Medulla oblongata (tissue), 1 donor: ENCODE results near the gene BBS9.
"Not testable (repeated sequence)": the region's sequence is repeated elsewhere in the genome, so short reads cannot be mapped to it uniquely, and the experiment has no call there.

Source experiments
- DNase-seq: peaks from one replicate; pipeline ENCODE4 v3.0.0-alpha.2; 2015; ENCODE audit errors: extremely low spot score

BBS9 gene

DNA sequence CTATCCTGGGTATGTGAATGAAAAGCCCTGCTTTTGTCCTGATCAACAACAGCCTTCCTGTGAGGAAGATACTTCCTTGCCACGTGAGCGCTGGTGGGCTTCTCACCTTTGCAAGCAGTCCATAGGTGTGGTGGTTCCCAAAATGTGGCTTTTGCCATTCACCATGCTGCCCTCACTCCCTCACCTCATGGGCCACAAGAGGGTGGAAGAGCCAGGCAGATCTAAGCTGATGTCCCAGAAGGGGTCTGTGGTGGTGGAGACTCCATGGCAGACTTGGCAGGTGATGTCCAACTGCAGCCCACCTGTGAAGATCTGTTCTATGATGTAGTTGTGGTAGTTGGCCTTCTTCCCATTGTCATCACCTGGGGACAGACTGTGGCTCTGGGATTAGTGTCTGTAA is 147.4 kb downstream of the BBS9 start:
- no peak for DNase-seq

- DNase-seq: no peak
Measured at GRCh38 chr7:33278095-33278494, 148.7 kb downstream of the BBS9 start.

- no peak for DNase-seq
Measured at GRCh38 chr7:33286501-33286900, 157.1 kb downstream of the BBS9 start.

- no peak for DNase-seq
Measured at GRCh38 chr7:33287738-33288137, 158.4 kb downstream of the BBS9 start.

DNA sequence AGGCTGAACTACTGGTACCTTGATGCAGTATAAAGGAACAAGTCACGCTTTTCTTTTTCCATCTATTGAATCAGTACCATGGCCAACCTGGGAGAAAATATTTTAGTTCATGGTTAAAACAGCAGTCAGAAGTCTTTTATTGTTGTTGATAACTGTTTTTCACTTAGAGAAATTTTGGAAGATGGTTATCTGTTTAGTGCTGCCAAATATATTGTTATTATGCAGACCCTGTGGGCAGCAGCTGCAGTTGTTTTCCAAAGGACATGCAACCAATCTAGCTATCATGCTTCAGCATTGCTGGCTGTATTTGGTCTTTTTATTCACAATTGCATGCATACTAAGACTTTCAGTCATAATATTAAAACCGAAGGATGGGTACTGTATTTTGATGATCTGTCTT is 169.5 kb downstream of the BBS9 start:
- no peak for DNase-seq

- no peak for DNase-seq
Measured at GRCh38 chr7:33299425-33299824, 170.1 kb downstream of the BBS9 start.

- DNase-seq: no peak
Measured at GRCh38 chr7:33300131-33300530, 170.8 kb downstream of the BBS9 start.

DNA sequence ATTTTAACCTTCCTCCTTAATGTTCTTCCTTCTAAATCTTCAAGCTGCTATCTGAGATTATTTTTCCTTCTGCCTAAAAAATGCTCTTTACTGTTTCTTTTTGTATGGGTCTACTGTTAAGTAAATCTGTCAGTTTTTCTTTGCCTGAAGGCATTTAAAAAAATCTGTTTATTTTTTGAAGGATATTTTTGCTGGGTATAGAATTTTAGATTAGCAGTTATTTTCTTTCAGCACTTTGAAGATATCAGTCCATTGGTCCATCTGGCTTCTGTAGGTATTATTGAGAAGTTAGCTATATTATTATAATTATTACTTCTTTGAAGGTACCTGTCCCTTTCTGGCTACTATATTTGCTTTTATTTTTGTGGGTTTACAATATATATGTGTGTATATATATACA is 171.4 kb downstream of the BBS9 start:
- DNase-seq: no peak

DNA sequence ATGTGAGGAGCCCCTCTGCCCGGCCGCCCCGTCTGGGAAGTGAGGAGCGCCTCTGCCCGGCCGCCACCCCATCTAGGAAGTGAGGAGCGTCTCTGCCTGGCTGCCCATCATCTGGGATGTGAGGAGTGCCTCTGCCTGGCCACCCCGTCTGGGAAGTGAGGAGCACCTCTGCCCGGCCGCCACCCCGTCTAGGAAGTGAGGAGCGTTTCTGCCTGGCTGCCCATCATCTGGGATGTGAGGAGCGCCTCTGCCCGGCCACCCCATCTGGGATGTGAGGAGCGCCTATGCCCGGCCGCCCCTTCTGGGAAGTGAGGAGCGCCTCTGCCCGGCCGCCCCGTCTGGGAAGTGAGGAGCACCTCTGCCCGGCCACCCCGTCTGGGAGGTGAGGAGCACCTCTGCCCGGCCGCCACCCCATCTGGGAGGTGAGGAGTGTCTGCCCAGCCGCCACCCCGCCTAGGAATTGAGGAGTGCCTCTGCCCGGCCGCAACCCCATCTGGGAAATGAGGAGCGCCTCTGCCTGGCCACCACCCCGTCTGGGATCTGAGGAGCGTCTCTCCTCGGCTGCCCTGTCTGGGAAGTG is 174.7 kb downstream of the BBS9 start:
- DNase-seq: not testable (repeated sequence)

GRCh38 chr7:33307205-33307604 is 177.8 kb downstream of the BBS9 start:
- DNase-seq: no peak

- no peak for DNase-seq
Measured at GRCh38 chr7:33310546-33310945, 181.2 kb downstream of the BBS9 start.

DNA sequence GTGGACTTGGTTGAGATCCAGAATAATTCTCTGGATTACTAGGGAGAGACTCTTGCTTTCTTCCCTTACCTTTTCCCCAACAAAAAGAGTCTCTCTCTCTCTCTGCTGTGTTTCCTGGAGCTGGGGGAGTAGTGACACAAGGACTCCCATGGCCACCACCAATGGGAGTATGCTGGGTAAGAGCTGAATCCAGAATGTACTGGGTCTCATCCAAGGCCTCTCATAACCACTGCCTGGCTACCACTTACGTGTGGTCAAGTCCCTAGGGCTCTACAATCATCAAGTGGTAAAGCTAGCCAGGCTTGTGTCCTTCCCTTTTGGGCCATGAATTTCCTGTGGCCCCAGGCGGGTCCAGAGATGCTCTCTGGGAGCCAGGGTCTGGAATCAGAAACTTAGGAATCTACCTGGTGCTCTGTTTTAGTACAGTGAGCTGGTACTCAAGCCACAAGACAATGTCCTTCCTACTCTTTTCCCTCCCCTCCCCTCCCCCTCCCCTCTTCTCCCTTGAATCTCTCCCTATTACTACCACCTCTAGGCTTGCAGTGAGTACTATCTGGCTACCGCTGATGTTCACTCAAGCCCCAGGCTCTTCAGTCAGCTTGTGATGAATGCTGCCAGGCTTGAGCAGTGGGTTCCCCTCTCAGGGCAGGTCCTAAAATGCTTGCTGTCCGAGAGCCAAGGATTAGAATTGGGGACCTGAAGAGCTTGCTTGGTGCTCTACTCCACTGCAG is 196.6 kb downstream of the BBS9 start:
- DNase-seq: no peak

DNA sequence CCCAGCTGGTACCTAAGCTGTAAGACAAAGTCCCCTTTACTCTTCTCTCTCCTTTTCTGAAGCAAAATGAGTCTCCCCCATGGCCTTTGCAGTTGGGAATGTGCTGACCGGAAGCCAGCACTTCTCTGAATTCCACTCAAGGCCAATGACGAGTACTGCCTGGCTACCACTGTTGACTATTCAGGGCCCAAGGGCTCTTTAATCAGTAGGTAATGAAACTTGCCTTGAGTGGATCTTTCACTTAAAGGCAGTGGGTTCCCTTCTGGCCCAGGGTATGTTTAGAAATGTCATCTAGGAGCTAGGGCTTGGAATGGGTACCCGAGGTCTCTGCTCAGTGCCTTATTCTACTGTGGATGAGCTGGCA is 197.1 kb downstream of the BBS9 start:
- DNase-seq: no peak

DNA sequence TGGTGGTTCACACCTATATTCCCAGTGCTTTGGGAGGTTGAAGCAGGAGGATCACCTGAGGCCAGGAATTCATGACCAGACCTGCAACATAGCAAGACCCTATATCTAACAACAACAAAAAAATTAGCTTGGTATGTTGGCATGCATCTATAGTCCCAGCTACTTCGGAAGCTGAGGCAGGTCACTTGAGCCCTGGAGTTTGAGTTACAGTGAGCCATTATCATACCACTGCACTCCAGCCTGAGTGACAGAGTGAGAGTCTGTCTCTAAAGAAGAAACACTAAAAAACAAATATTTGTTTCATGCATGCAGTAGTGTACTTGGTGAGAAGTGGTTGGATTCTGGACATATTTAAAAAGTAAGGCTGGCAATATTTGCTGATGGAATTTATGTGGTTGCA is 198.1 kb downstream of the BBS9 start:
- no peak for DNase-seq

DNA sequence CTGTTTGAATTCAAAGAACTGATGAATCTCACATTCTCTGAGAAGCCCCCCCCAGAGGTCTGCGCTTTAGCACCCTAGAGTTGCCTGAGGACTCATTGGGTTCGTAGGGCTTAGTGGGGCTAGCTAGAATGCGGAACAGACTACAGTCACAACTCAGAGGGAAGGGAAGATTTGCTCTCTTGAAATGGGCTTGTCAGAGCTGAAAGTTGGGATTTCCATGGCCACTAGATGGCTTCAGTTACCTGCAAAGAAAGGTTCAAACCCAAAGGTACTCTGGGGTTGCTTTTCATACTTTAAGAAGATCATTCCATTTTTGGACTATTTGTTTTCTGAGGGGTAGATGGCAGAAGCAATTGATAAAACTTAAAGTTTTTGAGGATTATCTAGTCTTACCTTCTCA is 205.0 kb downstream of the BBS9 start:
- no peak for DNase-seq

- DNase-seq: no peak
Measured at GRCh38 chr7:33336820-33337219, 207.5 kb downstream of the BBS9 start.

GRCh38 chr7:33339074-33339790 is 209.9 kb downstream of the BBS9 start:
- DNase-seq: no peak

DNA sequence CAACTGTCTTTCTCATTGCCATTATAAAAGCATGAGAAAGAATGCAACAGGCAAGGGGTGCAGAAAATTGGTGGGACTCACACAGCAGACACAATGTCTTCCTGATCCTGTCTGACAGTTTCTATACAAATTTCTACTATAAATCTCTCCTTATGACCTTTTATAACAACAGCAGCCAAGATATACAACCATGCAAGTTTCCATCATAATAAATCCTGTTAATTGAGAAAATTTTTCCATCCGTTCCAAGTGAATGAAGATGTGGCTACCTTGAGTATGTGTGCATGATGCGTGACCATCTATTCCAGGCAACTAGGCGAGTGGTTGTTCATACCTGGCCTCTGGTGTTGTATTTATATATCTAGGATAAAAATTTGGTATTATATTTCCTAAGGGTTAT is 216.7 kb downstream of the BBS9 start:
- no peak for DNase-seq

DNA sequence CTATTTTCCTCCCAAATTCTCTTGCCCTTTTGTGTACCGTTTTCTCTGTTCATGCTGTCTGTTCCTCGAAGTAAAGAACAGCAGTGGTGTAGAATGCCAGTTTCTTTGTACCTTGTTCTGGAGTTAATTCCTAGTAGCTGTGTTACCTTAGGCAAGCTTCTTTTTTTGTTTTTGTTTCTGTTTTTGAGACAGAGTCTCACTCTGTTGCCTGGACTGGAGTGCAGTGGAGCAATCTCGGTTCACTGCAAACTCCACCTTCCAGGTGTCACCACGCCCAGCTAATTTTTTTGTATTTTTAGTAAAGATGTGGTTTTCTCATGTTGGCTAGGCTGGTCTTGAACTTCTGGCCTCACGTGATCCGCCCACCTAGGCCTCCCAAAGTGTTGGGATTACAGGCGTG is 221.2 kb downstream of the BBS9 start:
- no peak for DNase-seq

GRCh38 chr7:33351709-33352108 is 222.3 kb downstream of the BBS9 start:
- no peak for DNase-seq

DNA sequence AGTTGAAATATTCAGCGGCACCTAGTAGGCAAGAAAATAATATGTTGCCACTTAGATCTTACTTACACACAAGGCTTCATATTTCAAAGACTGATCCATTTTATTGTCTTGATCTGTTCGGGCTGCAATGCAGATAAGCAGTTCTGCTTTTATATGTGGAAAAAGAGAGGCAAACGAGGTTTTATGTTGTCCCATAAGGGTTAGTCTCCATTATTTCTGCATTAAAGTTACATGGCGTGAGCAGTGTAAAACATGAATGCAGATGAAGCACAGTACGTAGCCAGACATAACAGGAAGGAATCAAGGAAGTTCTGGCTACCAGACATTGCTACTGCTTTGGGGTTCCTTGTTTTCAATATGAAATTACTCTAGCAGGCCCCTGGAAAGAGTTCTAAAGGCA is 224.8 kb downstream of the BBS9 start:
- no peak for DNase-seq

- no peak for DNase-seq
Measured at GRCh38 chr7:33355386-33355785, 226.0 kb downstream of the BBS9 start.

- DNase-seq: no peak
Measured at GRCh38 chr7:33356336-33356735, 227.0 kb downstream of the BBS9 start.
